Measurements from ENCODE around the gene KHDC1.

- no peak for TF ChIP-seq CTCF (IDR thresholded peaks at IDR 0.05; ENCODE audit: low read depth, low read length)
- no peak for TF ChIP-seq EZH2phosphoT487 (IDR thresholded peaks at IDR 0.05; ENCODE audit: low read depth)
Measured at GRCh38 chr6:73203098-73203497, 59.9 kb downstream of the KHDC1 start.
